ENCODE data around the gene ZKSCAN4. TPM values are rescaled to one million over a fixed set of nuclear protein-coding genes. Genes with fewer than 3 reads are reported as not detected.

The ZKSCAN4 gene
- total RNA-seq, 2 experiments from 2014 or later = 3.5 to 3.6 TPM

GRCh38 chr6:28206527-28206926, 45.5 kb downstream of the ZKSCAN4 start:
- Mint-ChIP-seq H3K4me3 (no peak overlapping the region), H3K4me1 (ENCODE audit: low read depth) (peaks cover 13% of the 10 kb centered on the region), H3K9me3 (peaks cover 7% of the 10 kb centered on the region), H3K36me3 (ENCODE audit: low read depth) (peaks cover 6% of the 10 kb centered on the region), H3K27me3 (peaks cover 61% of the 10 kb centered on the region), H3K27ac (no peak overlapping the region)
- ATAC-seq = no peak
- TF ChIP-seq CTCF (IDR thresholded peaks at IDR 0.05) = no peak
- intact Hi-C loops (cut with micrococcal nuclease) = loop anchor here (5.0 kb wide), 1 partner anchor 59 kb away; no protein-coding TSS in a partner anchor
- ChIA-PET CTCF (interaction anchor here (0.9 kb wide), 1 partner anchor 149 kb away, joined by 3 read pairs; no protein-coding TSS in a partner anchor), POLR2A (interaction anchor here (1.3 kb wide), 1 partner anchor 12 kb away, joined by 3 read pairs; no protein-coding TSS in a partner anchor)
- no peak for DNase-seq

- peaks cover 60% of the 10 kb centered on the region for H3K27me3 Mint-ChIP-seq
- POLR2A ChIA-PET = interaction anchor here (1.3 kb wide), 1 partner anchor 12 kb away, joined by 3 read pairs; no protein-coding TSS in a partner anchor
- peaks cover 6% of the 10 kb centered on the region for H3K36me3 Mint-ChIP-seq (ENCODE audit: low read depth)
Observed at GRCh38 chr6:28205879-28206278, 46.2 kb downstream of the ZKSCAN4 start.

GRCh38 chr6:28203201-28203600, 48.9 kb downstream of the ZKSCAN4 start:
- intact Hi-C loops (cut with micrococcal nuclease) = no loop called here
- TF ChIP-seq CTCF (IDR thresholded peaks at IDR 0.05) = no peak
- Mint-ChIP-seq H3K27ac (no peak overlapping the region), H3K36me3 (ENCODE audit: low read depth) (peaks cover 6% of the 10 kb centered on the region), H3K27me3 (peaks cover 63% of the 10 kb centered on the region), H3K9me3 (peaks cover 12% of the 10 kb centered on the region), H3K4me3 (no peak overlapping the region), H3K4me1 (ENCODE audit: low read depth) (peaks cover 12% of the 10 kb centered on the region)
- DNase-seq (no peak), ATAC-seq (no peak)
- CTCF ChIA-PET = interaction anchor here (1.0 kb wide), 1 partner anchor 31 kb away, joined by 3 read pairs; no protein-coding TSS in a partner anchor
- POLR2A ChIA-PET = no interaction called here

More at GRCh38 chr6:28205879-28206278, 46.2 kb downstream of the ZKSCAN4 start:
- no peak for DNase-seq
- H3K4me1 Mint-ChIP-seq (ENCODE audit: low read depth) = peaks cover 12% of the 10 kb centered on the region
- H3K9me3 Mint-ChIP-seq = peaks cover 7% of the 10 kb centered on the region
- CTCF ChIA-PET = interaction anchor here (0.9 kb wide), 1 partner anchor 149 kb away, joined by 3 read pairs; no protein-coding TSS in a partner anchor
- intact Hi-C loops (cut with micrococcal nuclease) = loop anchor here (5.0 kb wide), 1 partner anchor 59 kb away; no protein-coding TSS in a partner anchor
- no peak overlapping the region for H3K4me3 Mint-ChIP-seq
- no peak for TF ChIP-seq CTCF (IDR thresholded peaks at IDR 0.05)
- H3K27ac Mint-ChIP-seq = no peak overlapping the region
- ATAC-seq = no peak

GRCh38 chr6:28200020-28200419, 52.0 kb downstream of the ZKSCAN4 start:
- Mint-ChIP-seq H3K27ac (no peak overlapping the region), H3K4me3 (no peak overlapping the region), H3K4me1 (ENCODE audit: low read depth) (peaks cover 2% of the 10 kb centered on the region), H3K9me3 (peaks cover 16% of the 10 kb centered on the region), H3K27me3 (peaks cover 45% of the 10 kb centered on the region), H3K36me3 (ENCODE audit: low read depth) (no peaks in the 10 kb centered on the region)
- ATAC-seq (no peak), DNase-seq (no peak)
- intact Hi-C loops (cut with micrococcal nuclease) = no loop called here
- no peak for TF ChIP-seq CTCF (IDR thresholded peaks at IDR 0.05)
- POLR2A ChIA-PET = no interaction called here
- CTCF ChIA-PET = no interaction called here

Other genes with a start within 250 kb of the ZKSCAN4 start
- gene ZNF165, start 171.7 kb downstream of the ZKSCAN4 start, total RNA-seq = 1 to 10 TPM; 3.5 to 3.6 TPM
- 1 to 10 TPM; 2.0 to 2.3 TPM for gene ZSCAN16, start 127.7 kb downstream of the ZKSCAN4 start, total RNA-seq
- 10 to 100 TPM; 18.9 to 20.3 TPM for gene ZKSCAN8, start 110.4 kb downstream of the ZKSCAN4 start, total RNA-seq
- gene ZSCAN9, start 27.0 kb downstream of the ZKSCAN4 start, total RNA-seq = 1 to 10 TPM; 2.5 to 3.0 TPM
- gene NKAPL, start 7.0 kb upstream of the ZKSCAN4 start, total RNA-seq = not detected
- 1 to 10 TPM; 3.6 to 3.8 TPM for gene ZSCAN26, start 14.9 kb upstream of the ZKSCAN4 start, total RNA-seq
- 1 to 10 TPM; 2.2 to 2.4 TPM for gene PGBD1, start 29.3 kb upstream of the ZKSCAN4 start, total RNA-seq
- 1 to 10 TPM; 1.6 to 2.0 TPM for gene ZSCAN31, start 83.9 kb upstream of the ZKSCAN4 start, total RNA-seq
- 1 to 10 TPM; 2.3 to 3.0 TPM for gene ZKSCAN3, start 97.7 kb upstream of the ZKSCAN4 start, total RNA-seq
- gene ZSCAN12, start 147.5 kb upstream of the ZKSCAN4 start, total RNA-seq = 1 to 10 TPM; 7.1 to 7.4 TPM
- gene ZSCAN23, start 191.2 kb upstream of the ZKSCAN4 start, total RNA-seq = 1 to 10 TPM; 1.1 to 1.6 TPM